ENCODE results near the gene PSME3IP1.
"Not testable (repeated sequence)": the region's sequence is repeated elsewhere in the genome, so short reads cannot be mapped to it uniquely, and the experiment has no call there.

The PSME3IP1 gene

DNA sequence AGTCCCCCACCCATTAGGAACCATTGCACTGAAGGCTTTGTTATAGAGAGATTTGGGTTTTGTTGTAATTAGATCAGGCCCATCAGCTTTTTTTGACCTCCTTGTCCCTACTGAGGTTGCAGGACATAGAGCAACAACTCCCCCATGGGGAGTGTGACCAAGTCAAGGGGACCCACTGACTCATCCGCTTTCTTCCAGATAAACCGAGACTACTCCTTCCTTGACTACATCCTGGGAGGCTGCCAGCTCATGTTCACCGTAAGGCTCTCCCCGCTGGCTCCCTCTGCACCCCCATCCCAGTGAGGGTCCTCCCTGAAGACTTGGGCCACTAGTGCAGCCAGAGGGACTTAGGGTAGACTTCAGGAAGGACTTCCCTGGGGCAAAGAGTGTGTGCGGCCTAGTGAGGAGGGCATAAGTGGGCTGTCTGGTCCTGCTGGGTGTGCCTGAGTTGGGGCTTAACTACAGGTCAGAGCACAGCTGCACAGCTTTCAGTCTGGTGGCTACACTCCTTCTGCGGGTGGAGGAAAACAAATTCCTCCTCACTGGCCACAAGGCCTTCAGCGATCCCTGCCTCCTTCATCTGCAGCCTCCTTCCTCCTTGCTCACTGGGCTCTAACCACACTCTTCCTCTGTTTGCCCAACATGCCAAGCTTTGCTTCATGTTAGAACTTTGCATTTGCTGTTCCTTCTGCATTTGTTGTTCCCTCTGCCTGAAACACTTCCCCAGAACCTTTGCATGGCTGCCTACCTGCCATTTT is 62.4 kb downstream of the PSME3IP1 start:
- no peak for DNase-seq

DNA sequence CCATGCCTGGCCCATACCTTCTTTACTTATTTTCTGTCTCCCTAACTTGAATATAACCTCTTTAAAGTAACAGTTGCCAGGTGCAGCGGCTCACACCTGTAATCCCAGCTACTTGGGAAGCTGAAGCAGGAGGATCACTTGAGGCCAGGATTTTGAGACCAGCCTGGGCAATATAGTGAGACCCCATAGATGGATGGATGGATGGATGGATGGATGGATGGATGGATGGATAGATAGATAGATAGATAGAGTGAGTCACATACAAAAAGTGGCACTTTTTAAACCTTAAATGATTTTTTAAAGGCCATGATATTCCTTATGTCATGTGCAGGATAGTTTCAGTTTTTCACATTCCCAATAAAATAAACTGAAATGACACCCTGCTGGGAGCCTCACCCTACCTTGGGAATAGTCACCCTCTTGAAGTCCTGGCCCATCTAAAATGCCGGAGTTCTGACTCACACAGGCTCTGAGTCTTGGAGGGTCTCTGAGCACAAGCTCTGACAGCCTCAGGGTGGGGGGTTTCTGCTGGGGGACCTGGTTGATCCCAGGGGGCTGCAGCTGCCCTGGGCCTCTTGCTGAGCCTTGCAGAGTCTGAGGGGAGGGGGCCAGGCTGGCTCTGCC is 67.3 kb downstream of the PSME3IP1 start:
- DNase-seq: no peak

DNA sequence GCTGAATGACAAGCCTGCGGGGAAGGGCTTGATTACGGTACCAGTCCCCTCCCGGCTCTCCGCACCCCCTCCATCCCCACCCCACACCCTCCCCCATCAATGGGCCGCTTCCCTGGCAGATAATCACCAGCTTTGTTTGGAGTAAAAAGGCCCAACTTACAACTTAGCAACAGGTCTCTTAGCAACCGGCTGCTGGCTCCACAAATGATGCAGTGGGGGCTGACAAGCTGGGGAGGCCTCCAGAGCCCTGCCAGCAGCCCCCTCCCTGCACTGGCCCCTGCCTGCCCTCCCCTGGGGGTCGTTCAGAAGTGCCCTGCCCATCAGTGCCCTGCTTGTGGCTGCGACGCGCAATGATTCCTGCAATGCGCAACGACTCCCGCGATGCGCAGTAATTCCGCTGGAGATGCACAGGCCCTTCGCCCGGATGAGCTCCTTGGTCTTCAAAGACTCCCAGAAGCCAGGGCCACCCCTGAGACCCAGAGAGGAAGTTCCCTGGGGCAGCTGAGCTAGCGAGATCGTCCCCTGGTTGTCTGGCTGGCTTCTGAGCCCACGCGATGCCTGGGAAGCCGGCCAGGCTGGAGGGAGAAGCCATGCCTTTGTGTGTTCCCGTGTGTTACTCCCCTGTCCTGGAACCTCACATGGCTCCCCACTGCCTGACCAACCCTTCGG is 70.2 kb downstream of the PSME3IP1 start:
- DNase-seq: peak; percentile 36

DNA sequence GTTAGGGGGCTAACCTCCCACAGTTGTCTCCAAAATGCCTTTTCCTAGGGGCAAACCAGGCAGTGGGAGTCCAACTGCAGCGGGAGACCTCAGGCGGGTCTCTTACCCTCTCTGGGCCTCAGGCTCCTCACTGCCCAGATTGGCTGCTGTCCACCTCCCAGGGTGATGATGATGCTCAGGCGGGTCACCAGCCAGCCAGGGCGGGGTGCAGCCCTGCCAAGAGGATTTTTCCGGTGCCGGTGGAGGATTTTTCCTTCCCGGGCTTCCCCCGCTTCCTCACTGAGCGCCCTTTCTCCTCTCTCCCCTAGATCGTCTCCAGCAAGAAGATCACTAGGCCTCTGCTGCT is 70.7 kb downstream of the PSME3IP1 start:
- no peak for DNase-seq

DNA sequence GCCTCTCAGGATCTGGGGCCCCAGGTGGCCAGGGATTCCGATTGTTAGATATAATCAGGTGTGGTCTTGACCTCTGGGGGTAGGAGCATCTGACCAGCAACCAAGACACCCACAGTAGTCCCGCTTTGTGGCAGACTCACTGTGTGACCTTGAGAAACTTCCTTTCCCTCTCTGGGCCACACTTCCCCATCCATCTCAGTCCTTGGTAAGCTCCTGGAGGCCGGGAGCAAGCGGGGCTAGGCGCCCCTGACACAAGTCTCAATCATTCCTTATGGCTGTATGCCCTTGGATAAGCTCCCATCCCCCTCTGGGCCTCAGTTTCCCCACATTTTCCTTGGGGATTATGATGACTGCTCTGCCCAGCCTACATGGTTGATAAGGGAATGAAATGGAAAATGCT is 72.2 kb downstream of the PSME3IP1 start:
- no peak for DNase-seq

DNA sequence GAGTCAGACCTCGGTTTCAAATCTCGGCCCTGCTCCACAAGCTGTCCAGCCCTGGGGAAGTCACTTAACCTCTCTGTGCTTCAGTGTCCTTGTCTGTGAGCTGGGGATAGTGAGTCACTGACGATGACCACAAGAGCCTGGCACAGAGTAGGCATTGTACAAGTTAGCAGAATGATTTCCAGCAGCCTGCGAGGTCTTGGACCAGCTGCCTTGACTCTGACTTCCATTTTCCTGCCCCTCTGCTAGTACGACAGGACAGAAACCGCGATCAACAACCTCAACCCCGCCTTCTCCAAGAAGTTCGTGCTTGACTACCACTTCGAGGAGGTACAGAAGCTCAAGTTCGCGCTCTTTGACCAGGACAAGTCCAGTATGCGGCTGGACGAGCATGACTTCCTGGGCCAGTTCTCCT is 72.8 kb downstream of the PSME3IP1 start:
- no peak for DNase-seq

DNA sequence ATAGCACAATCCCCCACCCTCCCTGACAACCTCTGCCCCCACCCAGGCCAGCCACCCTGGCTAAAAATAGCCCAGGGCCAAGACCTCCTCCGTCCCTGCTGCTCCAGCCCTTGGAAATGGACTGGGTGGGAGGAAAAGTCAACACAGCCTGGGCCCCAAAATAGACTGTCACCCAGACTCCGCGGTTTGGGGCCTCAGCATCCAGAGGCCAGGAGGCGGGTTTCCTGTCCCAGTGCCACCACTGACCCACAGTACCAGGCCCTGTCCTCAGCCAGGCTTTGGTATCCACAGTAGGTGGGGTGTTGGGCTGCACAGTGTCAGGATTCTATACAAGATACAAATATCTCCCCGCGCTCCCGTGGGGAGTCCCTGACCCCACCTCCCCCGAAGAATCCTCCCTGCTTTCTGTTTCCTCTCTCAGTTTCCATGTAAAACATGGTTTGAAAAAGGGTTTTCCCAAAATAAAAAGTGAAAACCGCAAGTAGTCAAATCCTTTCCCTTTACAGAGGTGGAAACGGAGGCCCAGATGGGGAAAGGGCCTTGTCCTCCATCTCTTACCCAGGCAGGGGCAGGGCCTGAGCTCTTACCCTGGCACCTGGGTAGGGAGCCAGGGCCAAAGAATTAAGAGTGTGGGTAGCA is 73.3 kb downstream of the PSME3IP1 start:
- no peak for DNase-seq

DNA sequence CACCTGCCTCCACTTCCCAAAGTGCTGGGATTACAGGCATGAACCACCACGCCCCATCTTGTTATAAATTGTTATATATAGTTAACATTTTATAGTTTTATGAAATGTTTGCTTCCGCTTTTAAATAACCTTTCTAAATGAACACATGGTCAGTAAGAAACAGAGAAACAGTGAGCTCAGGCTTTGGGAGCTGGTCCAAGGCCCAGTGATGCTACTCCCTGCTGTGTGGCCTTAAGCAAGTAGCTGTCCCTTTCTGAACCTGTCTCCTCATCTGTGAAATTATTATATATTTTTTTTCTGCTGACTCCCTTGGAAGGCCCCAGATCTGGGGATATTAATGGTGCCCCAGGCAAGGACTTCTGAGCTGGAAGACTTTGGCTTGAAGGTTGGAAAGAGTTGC is 74.4 kb downstream of the PSME3IP1 start:
- no peak for DNase-seq

DNA sequence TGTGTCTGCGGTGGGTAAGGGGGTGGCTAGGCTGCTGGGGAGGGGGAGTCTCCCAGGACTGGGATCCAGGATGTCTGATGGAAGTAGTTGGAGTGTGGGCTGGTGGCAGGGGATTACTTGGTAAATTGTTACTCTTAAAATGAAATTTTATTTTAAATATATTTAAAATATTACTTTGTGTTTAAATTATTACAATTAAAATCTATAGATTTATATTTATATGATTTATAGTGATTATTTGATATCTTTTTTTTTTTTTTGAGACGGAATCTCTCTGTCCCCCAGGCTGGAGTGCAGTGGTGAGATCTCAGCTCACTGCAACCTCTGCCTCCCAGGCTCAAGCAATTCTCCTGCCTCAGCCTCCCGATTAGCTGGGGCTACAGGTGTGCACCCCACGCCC is 74.9 kb downstream of the PSME3IP1 start:
- DNase-seq: no peak

DNA sequence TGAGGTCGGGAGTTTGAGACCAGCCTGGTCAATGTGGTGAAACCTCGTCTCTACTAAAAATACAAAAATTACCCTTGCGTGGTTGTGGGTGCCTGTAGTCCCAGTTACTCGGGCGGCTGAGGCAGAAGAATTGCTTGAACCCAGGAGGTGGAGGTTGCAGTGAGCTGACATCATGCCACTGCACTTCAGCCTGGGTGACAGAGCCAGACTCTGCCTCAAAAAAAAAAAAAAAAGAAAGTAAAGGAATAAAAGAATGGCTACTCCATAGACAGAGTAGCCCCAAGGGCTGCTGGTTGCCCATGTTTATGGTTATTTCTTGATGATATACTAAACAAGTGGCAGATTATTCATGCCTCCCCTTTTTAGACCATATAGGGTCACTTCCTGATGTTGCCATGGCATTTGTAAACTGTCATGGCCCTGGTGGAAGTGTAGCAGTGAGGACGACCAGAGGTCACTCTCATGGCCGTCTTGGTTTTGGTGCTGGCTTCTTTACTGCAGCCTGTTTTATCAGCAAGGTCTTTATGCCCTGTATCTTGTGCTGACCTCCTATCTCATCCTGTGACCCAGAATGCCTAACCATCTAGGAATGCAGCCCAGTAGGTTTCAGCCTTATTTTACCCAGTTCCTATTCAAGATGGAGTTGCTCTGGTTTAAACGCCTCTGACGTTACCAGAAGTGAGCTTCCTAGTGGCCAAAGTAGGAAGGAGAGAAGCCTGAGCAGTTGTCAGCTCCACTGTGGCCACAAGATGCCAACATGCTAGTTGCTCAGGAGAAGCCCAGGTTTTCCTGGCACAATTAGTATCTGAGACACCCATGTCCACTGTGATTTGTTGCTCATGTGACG is 76.4 kb downstream of the PSME3IP1 start:
- not testable (repeated sequence) for DNase-seq

DNA sequence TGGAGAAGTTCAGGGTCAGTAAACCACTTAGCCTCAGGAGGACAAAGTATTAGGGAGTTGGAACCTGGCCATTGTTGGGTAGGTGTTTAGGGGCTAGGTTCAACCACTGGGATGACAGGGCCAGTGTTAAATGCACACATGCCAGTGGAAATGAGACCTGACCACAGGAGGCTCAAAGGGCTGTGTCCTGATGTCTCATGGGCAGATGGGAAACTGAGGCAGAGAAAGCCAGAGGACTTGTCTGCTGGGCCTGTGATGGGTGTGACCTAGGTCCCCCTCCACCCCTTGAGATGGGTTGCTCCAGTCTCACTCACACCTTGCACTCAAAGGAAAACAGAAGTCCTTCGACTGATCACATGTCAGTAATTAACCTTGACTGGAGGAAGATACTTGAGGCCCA is 77.4 kb downstream of the PSME3IP1 start:
- no peak for DNase-seq

DNA sequence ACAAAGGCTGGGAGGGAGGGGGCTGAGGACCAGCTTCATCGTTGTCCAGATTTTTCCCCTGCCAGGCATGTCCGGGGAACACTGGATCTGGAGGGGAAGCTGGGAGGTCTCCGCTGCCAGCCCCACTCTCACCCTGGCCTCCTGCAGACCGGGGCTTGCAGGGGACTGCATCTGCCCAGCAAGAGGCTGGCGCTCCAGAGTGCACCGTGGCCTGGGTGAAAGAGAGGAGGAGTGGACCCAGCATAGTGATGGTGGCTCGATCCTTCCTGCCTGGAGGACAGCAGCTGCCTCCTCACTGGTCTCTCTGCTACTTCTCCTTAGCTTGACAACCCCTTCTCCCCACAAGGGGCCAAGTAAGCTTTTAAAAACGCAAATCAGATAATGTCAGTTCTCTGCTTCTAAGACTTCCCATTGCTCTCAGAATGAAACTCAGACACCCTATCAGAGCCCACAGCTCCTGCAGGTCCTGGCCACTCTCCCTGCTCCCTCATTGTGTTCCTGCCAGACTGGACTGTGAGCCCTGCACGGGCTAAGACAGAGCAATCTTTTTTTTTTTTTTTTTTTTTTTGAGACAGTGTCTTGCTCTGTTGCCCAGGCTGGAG is 78.4 kb downstream of the PSME3IP1 start:
- DNase-seq: no peak

DNA sequence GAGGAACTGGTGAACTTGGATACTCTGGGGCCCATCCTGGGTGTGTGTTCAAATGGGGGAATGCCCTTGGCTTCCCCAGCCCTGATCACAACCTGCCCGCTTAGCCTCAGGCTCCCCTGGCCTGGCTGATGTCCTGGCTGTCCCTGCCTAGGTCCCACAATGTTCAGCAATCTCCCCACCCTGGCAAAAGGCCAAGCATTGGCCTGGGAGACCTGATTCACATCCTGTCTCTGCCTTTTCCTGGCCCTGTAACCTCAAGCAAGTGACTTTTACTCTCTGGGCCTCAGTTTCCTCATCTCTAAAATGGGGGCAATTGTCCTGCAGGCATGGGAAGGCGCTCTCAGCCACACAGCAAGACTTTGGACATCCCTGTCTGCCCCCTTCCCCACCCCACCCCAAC is 79.1 kb downstream of the PSME3IP1 start:
- DNase-seq: peak; percentile 31

DNA sequence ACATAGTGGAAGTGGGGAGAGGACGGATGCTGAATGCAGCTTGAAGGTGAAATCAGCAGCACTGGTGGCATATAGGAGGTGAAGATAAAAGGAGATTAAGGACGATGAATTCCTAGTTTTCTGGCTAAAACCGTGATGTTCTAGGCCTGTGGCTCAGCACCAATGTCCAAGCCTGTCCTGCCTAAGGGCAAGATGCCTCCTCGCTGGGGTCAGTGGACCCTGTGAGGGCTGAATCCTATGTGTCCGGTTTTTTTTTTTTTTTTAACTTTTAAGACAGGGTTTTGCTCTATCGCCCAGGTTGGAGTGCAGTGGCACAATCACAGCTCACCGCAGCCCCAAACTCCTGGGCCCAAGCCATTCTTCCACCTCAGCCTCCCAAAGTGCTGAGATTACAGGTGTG is 80.7 kb downstream of the PSME3IP1 start:
- no peak for DNase-seq

DNA sequence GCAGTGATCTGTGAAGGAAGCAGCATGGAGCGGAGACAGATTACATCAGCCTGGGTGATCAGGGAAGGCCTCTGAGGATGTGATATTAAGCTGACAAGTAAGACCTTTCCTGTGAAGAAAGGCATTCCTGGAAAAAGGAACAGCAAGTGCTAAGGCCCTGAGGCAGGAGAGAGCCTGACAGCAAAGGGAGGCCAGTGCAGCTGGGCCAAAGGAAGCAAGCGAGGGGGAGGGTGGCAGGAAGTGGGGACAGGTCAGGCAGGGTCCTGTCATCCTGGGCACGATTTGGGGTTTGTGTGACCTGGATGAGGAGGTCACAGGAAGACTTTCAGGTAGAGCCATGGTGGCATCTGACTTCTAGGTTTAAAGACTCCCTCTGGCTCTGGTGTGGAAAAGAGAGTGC is 81.1 kb downstream of the PSME3IP1 start:
- DNase-seq: no peak

DNA sequence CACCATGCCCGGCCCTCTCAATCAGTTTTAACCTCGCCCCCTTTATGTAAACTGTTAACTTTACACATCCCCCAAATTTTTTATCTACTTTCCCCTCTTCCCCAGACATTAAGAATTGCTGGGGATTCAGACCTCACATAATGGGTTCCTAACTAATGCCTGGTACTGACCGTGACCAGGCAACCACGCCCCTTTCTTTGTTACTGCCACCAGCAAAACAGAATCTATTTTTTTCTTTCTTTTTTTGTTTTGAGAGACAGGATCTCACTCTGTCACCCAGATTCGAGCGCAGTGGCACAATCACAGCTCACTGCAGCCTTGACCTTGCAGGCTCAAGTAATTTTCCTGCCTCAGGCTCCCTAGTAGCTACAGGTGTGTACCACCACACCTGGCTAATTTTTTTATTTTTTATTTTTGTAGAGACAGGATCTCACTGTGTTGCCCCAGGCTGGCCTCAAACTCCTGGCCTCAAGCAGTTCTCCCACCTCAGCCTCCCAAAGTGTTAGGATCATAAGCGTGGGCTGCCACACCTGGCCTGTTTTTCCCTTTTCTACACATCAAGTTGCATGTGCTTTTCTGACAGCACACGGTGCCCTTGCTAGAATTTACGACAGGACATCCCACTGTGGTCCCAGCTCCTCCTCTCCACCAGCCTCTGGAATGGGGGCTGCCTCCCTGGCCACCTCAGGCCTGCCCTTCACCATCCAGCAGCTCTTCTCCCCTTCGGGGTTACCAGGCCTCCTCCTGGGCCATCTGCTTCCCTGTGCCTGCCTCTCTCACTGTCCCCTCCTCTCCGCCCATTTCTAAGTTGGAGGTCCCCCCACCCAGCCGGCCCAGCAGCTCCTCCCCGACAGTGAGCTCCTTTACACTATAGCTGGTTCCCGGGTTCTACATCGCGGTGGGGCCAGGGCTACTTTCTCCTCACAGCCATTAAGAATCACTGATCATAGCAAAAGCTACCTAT is 82.7 kb downstream of the PSME3IP1 start:
- no peak for DNase-seq
